ENCODE measurements around the gene ZNF214.
A peak's percentile ranks its signal among the peaks of the same experiment; 100 is the strongest.

Gene ZNF214

GRCh38 chr11:7046474-7047175, 26.5 kb upstream of the ZNF214 start:
- peak; percentile 54 for DNase-seq (ENCODE audit: low read depth)
- TF ChIP-seq CTCF (conservative IDR thresholded peaks at IDR 0.05; ENCODE audit: low read depth, low read length): no peak
- H3K4me3 ChIP-seq (ENCODE audit: low read depth, low read length): no peak overlapping the region

DNA sequence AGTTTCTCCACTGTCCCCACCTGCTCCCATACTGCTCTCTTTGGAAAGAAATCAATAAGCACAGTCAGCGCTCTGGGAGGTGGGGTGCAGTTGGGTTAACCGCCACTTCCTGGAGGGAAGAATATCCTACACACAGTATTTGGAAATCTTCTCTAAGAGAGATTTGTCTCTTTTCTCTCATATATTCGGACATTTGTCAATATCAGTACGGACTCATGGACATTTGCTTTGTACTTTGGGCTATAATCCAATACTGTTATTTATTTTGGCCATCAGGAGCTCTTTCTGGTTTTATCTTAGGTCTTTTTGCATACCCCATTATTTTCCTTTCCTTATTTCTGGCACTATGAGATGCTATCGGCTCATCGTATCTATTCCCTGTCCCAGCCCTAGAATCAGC, 13.9 kb upstream of the ZNF214 start:
- H3K4me3 ChIP-seq (ENCODE audit: low read depth, low read length): no peak overlapping the region
- no peak for DNase-seq (ENCODE audit: low read depth)
- TF ChIP-seq CTCF (conservative IDR thresholded peaks at IDR 0.05; ENCODE audit: low read depth, low read length): no peak

DNA sequence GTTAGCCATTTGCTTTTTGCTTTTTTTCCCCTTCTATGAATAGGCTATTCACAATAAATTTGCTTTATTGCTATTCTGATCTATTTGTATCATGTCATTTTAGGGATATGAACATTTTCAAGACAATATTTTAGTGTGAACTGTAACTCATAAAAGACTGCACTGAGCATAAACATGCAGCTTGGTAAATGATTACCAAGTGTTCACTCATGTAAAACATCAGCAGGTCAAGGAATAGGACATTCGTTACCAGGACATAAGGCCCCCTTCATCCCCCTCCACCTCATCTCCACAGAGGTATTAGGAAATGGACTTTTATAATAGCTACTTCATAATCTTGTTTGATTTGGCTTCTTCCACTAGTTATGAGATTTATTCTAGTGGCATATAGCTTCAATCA, 12.5 kb upstream of the ZNF214 start:
- no peak for DNase-seq (ENCODE audit: low read depth)
- TF ChIP-seq CTCF (conservative IDR thresholded peaks at IDR 0.05; ENCODE audit: low read depth, low read length): no peak
- H3K4me3 ChIP-seq (ENCODE audit: low read depth, low read length): no peak overlapping the region

GRCh38 chr11:7031471-7031871, 11.3 kb upstream of the ZNF214 start:
- no peak for TF ChIP-seq CTCF (conservative IDR thresholded peaks at IDR 0.05; ENCODE audit: low read depth, low read length)
- no peak overlapping the region for H3K4me3 ChIP-seq (ENCODE audit: low read depth, low read length)
- no peak for DNase-seq (ENCODE audit: low read depth)

GRCh38 chr11:7030836-7031235, 10.7 kb upstream of the ZNF214 start:
- H3K4me3 ChIP-seq (ENCODE audit: low read depth, low read length): no peak overlapping the region
- TF ChIP-seq CTCF (conservative IDR thresholded peaks at IDR 0.05; ENCODE audit: low read depth, low read length): no peak
- no peak for DNase-seq (ENCODE audit: low read depth)

GRCh38 chr11:7028141-7028540, 8.0 kb upstream of the ZNF214 start:
- no peak for DNase-seq (ENCODE audit: low read depth)
- no peak for TF ChIP-seq CTCF (conservative IDR thresholded peaks at IDR 0.05; ENCODE audit: low read depth, low read length)
- H3K4me3 ChIP-seq (ENCODE audit: low read depth, low read length): no peak overlapping the region

DNA sequence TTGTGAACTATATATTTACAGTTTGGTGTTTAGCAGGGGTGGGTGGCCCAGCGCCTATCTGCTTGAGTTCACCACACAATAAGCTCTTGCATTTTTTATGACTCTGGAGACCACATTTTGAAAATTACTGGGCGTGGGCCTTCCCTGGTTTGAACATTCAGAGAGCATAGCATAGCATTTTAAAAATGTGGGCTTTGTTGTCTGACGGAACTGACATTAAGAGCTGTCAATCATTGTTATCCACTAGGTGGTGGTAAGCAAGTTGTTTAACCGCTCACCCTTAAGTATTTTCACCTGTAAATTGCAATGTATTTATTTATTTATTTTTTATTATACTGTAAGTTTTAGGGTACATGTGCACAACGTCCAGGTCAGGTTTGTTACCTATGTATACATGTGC, 1.2 kb upstream of the ZNF214 start:
- H3K4me3 ChIP-seq (ENCODE audit: low read depth, low read length): no peak overlapping the region
- no peak for DNase-seq (ENCODE audit: low read depth)
- no peak for TF ChIP-seq CTCF (conservative IDR thresholded peaks at IDR 0.05; ENCODE audit: low read depth, low read length)
